Testis (tissue), 2 donors: ENCODE data around the gene MAN2B2.

Experiments used
- POLR2A ChIP-seq: fragments of 450-650 bp; IDR thresholded peaks from one replicate; pipeline ENCODE4 v1.6.1; 2017; ENCODE audit warnings: antibody characterized with exemption, mild to moderate bottlenecking, moderate library complexity
- TF ChIP-seq, protein P1 (sequence below), 3 experiments: fragments of 450-650 bp in 2 of 3; fragments of 200-600 bp in 1 of 3; sonication (generic) in 1 of 3; IDR thresholded peaks; one replicate each; pipeline ENCODE4 v1.5.1; 2016 to 2019; ENCODE audit warnings: antibody characterized with exemption in 3 of 3, mild to moderate bottlenecking in 2 of 3, moderate library complexity in 1 of 3

DNA sequence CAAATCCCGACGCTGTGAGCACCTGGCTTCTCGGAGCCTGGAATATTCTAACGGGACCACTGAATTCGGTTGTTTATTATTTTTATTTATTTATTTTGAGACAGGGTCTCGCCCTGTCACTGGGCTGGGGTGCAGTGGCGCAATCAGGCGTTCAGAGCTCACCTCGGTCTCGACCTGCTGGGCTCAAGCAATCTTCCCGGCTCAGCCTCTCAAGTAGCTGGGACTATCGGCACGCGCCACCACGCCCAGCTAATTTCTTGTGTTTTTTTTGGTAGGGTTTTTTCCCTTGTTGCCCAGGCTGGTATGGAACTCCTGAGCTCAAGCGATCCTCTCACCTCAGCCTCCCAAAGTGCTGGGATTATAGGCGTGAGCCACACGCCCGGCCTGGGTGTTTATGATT, 97.1 kb downstream of the MAN2B2 start:
- TF ChIP-seq POLR2A = no peak
- TF ChIP-seq, protein P1, sequence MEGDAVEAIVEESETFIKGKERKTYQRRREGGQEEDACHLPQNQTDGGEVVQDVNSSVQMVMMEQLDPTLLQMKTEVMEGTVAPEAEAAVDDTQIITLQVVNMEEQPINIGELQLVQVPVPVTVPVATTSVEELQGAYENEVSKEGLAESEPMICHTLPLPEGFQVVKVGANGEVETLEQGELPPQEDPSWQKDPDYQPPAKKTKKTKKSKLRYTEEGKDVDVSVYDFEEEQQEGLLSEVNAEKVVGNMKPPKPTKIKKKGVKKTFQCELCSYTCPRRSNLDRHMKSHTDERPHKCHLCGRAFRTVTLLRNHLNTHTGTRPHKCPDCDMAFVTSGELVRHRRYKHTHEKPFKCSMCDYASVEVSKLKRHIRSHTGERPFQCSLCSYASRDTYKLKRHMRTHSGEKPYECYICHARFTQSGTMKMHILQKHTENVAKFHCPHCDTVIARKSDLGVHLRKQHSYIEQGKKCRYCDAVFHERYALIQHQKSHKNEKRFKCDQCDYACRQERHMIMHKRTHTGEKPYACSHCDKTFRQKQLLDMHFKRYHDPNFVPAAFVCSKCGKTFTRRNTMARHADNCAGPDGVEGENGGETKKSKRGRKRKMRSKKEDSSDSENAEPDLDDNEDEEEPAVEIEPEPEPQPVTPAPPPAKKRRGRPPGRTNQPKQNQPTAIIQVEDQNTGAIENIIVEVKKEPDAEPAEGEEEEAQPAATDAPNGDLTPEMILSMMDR (IDR thresholded peaks at IDR 0.05) = no peak
